GM19395 (cell line): ENCODE measurements around the gene B3GAT2.

Source experiments
- ATAC-seq: cut with Tn5 transposase; IDR thresholded peaks from one replicate; pipeline ENCODE4 v1.9.1; 2021; ENCODE audit warnings: mild to moderate bottlenecking, moderate library complexity; ENCODE audit not compliant: unreplicated experiment

The B3GAT2 gene

DNA sequence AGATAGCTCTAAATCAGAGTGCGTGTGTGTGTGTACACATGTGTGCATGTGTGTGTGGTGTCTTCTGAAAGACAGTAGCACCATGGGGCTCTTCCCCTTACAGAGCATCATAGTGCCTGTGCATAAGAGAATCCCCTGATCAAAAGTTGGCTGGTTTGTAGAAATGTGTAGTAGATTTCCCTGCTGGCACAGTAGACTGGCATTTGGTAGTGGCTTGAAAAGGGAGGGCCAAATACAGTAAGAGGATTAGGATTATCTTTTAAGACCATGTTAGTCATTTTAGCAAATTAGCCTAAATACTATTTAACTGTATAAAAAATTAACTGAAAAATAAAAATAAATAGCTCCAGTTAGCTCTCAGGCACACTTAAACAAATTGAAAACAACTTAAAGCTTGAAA is 112.6 kb downstream of the B3GAT2 start:
- no peak for ATAC-seq

DNA sequence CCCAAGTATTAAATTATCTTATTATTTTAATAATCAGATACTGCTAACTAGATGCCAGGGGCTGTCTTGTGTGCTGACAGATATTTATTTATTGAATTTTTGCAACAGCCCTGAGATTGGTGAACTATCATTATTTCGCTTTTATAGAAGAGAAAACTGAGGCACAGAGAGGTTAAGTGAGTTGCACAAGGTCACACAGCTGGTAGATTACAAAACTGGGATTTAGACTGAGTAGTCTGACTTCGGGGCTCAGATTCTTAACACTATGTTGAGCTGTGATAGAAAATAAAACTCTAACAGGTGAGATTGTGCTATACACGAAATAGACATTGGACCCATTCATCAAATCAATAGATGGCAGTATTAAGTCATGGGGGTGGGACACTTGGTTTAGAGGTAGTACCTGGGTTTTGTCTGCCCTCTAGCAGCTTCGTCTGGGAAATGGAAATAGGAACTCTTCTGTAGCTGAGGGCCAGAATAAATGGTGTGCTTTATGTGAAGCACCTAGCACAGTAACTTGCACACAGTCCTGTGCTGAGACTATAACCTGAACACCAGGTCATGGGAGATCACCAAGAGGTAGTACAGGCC is 113.4 kb downstream of the B3GAT2 start:
- ATAC-seq = no peak

DNA sequence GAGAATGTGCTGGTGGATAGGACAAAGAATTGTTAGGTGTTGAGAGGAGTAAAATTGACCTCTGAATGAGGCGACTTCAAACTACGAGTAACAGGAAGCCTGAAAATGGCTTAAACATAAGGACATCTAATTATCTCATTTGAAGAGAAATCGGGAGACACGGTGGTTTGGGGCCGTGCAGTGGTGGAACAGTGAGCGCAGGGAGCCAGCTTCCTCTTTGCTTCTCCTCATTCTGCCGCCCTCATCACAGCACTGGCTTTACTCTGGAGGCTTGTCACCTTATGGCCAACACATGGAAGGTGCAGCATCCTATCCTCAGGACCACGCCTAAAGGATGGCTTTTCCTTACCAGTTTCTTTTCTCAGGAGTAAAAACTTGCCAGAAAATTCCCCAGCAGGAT is 114.3 kb downstream of the B3GAT2 start:
- ATAC-seq = no peak

DNA sequence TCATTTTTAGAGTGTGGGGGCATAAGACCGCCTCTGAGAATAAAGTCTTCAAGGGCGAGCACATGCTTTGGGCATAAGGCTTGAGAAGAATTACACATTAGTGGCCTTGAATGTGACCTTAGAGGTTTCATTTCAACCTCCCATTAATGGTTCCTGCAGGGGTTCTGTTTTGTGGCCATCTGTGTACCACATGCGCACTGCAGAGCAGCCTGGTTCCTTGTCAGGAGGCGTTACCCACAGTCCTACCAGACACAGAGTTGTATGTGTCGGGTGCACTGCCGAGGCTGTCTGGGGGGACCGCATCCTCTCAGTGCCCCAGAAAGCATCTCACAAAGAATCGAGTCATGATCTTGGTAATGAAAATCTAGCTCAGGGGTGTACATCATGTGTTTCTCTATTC is 115.7 kb downstream of the B3GAT2 start:
- no peak for ATAC-seq

DNA sequence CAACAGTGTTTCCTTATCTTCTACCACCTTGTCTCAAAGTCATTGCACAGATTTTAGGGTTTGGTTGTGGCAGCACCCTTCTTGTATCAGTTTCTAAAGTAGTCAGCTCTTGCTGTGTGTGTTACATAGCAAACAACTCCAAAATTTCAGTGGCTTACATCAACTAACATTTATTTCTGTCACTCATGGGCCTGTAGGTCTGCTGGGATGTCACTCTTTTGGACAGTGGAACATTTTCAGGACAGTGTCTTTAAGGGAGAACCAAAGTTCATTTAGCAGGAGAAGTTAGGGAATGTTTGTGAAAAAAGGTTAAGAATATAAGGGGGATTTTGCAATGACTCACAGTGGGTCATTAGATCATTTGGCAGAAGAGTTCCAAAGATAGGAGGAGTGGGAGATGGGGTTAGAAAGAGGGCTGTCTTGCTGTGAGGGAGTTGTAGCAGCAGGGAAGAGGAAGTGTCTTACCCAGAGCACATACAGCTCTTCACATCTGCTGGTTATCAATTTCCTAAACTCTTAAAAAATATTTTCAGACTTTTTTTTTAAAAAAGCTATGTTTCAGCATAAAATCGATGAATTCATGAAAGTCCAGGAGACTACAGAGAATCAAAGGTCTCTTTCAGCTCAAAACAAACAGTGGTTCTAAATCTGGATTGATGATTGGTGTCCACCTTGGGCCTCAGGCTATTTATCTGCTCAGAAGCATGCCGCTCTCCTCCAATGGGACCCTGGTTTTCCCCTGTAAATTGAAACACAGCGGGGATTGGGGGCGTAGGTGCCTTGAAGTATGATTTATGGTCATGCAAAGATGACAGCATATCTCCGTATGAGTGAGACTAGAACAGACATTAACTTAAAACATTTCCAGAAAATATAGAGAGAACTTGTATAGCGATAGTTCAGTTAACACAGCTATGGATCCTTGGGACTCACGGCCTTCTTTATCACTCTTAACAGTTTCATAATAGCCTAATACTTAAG is 117.3 kb downstream of the B3GAT2 start:
- ATAC-seq = no peak

DNA sequence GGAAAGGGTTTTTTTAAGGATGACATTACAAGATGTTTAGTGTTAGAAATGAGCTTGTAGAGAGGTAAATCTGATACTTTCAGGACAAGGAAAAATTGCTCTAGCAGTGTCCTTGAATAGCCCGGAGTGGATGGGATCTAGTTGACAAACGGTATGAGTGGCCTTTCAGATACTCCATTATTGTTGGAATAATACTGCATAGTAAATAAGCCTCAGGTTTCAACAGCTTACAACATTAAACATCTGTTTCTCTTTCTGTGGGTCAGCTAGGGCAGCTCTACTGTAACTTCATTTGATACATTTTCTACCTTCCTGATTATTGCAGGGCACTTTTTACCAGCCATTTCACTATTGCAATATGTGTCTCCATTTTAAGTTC is 118.0 kb downstream of the B3GAT2 start:
- no peak for ATAC-seq

DNA sequence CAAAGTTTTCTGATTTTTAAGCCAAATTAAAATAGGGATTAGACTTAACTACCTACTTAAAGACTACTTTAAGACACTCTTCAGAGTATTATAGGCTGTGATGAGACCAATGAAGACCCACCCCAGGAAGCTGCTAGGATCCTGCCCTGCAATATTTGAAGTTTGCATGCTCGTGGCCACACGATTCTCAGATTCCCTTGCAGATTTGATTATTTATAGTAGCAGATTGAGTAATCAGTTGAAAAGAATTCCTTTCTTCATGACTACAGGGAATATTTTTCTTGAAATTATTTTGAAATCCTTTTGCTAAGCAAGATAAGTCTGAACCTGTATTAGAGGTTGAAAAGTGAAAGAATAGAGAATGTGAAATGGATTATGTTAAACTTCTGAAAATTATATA is 122.3 kb downstream of the B3GAT2 start:
- ATAC-seq = no peak

DNA sequence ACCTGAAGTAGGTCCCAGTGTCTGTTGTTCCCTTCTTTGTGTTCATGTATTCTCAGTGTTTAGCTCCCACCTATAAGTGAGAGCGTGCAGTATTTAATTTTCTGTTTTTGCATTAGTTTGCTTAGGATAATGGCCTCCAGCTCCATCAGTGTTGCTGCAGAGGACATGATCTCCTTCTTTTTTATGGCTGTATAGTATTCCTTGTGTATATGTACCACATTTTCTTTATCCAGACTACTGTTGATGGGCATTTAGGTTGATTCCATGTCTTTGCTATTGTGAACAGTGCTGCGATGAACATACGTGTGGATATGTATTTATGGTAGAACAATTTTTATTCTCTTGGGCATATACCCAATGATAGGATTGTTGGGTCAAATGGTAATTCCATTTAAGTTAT is 125.4 kb downstream of the B3GAT2 start:
- no peak for ATAC-seq

DNA sequence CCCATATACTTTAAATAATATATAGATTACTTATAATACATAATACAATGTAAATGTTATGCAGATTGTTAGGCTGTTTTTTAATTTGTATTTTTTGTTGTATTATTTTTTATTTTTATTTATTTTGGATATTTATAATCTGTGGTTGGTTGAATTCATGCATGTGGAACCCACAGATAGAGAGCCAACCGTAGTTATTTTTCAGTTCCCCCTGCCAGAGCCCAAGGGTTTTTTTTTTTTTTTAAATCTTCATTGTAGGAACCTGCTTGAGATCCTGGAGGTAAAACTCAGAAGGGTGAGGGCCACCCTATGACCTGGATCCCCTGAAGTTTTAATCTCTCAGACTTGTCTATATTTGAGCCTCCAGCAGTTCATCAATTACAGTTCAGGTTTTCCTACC is 133.2 kb downstream of the B3GAT2 start:
- ATAC-seq = no peak

DNA sequence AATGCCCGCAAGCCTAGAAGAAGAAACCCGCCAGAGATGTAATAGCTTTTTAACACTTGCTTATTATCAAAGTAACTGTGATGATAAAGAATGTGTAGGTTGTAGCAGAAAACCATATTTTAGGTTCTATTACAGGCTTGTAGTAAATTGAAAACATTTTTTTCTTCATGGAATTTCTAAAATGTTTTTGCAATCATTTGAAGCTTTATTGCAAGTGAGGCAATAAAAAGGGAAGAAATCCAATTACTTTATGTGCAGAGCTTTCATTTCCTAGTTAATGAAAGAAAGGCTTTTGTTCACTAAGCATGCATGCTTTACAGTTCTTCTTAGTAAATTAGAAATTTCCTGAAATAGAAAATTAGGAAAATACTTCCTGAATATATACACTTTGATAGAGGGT is 135.1 kb downstream of the B3GAT2 start:
- no peak for ATAC-seq

DNA sequence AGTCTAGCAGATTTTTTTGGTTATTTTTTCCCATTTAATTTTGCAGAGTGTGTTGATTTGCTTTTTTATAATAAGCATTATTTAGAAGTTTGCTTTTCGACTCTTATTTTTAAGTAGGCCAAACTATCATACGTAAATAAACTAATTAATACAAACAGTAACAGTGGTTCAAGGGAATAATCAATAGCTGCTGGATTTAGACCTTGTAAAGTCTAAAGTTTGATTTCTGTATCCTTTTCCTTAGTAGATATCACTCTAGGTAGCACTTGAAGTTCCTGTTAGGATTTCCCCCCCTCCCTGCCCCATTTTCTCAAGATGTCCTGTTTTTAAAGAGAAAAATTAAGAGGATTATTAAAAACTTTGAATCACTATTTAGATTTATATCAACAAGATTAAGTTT is 136.1 kb downstream of the B3GAT2 start:
- ATAC-seq = no peak

DNA sequence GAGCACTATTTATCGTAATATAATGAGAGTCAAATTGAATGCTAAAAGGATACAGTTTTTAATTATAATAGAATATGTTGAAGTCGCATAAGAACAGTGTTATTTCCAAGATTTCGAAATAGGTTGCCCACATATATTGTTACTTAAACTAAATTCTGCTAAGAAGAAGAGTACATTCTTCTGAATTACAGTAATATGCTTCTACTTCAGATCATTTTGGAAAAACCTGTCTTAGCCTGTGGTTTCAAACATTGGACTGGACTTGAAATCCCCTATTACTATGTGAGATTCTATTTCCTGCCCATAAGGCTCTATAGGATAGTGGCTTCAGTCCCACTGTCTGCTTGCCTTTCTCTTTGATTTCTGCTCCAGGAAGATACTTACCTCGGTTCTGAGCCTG is 137.2 kb downstream of the B3GAT2 start:
- no peak for ATAC-seq

DNA sequence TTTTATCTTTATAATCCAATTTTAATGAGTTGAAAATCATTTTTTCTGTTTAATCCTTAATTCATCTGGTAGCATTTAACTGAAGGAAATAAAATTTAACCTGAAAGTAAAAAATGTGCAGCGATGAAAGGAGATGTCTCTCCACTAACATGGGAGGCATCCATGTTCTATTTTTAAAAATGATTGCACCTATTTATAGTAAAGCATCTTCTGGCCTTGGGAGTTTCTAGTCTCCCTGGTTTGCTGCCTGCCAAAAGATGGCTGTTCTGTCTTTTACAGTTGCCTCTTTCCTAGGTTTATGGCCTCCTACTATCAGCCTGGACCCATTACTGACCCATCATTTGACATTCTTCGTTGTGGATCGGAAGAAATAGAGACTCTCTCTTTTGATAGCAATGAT is 143.0 kb downstream of the B3GAT2 start:
- no peak for ATAC-seq

DNA sequence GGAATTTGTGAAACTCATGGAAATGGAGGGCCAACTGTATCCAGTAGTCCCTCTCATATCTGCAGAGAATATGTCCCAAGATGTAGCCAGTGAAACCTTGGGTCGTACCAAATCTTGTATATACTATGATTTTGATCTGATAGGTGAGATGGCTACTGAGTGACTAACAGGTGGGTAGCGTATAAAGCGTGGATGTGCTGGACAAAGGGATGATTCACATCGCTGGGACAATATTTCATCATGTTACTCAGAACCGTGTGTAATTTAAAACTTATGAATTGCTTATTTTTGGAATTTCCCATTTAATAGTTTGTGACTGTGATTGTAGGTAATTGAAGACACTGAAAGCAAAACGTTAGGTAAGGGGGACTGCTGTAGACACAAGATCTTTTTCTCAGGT is 145.1 kb downstream of the B3GAT2 start:
- no peak for ATAC-seq
